ENCODE measurements around the gene PIK3CG.

The PIK3CG gene

DNA sequence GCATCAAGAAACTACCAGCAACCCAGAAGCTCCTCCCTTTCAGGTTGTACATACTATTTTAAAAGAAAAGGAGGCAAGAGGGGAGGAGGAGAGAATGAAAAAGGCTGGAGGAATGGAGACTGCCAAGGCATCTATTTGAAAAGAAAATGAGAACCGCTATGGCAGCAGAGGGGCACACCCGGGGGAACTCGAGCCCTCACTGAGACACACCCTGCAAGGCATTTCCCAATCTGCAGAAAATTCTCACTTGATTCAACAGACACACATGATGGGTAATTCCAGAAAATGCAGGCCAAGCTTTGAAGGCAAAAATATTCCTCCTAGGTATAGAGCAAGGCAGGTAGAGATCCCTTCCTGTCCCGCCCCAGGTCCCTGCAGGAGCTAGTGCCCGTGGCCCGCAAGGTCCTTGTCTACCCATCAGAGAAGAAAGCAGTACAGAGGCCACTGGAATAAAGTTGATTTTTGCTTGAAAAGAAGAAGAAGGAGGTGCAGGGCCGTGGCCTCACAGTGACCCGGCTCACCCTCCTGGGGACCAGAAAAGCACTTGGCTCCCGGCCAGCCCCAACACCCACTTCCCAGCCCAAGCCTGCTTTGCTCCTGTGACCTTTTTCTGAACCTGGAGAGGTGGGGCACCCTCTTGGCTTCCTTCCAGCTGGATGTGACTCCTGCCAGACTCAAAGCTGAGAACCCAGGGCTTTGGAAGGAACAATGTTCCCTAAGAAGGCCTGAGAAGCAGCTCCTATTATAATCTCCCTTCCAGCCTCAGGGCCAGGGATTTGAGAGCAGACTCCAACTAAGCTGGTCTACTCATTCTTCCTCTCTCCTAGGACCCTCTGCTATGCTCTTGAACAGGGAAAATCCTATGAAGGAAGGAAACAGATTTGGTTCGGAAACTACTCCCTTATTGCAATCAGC is 6.2 kb upstream of the PIK3CG start:
- DNase-seq: no peak

DNA sequence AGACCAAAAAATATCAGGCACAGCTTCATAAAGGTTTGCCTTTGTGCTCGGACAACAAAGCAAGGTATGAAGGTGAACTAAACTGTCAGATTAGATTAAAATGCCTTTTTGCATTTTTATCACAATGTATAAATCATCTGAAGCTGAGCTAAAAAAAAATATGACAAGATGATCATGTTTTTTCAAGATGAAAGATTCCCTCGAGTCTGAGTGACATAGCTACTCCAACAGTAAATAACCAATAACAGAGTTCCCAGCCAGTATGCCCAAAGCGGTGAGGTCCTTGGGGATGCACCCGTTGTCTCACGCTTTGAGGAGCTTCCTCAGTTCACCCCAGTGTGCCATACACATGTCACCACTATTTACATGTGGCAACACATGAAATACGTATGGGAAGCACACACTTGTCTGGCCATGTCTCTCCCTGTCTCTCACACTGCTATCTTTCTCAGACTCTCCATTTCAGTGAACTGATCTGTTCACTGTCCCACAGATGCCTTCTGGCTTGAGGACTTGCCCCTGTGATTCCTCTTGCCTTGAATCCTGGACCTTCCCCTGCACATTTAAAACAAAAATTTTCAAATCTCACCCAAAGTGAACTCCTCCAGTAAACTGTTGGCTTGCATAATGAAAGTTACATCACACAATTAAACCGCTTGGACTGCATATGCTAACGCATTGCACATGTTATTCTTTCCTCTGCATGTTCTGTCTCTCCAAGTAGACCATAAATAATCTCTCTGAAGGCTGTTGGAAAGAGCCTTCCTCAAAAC is 2.6 kb upstream of the PIK3CG start:
- no peak for DNase-seq

DNA sequence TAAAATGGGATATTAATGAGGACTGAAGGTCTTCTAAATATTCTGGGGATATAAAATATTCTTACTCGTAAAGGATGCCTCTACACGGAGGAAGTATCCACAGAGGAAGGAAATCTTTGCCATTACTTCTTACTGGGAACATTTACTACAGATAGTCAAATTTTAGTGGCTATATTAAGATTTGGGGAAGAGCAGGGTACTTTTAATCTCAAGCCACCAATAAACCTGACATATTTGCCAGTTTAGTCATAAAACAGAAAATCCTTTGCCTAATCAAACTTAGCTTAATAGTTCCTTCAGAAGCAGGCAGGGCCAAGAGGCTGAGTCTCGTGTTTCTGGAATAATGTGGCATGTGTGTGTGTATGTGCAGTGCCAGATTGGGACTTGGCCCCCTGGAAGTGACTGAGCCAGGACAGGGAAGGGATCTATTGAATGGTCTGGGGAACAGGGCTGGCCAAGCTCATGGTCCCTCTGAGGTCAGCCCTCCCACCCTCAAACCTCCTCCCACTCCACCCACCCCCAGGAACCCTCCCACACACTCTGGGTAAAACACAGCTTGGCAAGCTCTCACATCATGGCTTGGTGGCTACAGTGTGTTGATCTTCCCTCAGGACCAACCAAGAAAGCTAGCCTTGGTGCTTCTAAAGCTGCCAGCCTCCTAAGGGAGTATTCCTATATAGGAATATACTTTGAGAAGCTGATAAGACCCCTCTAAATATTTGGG is 1.6 kb upstream of the PIK3CG start:
- DNase-seq: no peak

DNA sequence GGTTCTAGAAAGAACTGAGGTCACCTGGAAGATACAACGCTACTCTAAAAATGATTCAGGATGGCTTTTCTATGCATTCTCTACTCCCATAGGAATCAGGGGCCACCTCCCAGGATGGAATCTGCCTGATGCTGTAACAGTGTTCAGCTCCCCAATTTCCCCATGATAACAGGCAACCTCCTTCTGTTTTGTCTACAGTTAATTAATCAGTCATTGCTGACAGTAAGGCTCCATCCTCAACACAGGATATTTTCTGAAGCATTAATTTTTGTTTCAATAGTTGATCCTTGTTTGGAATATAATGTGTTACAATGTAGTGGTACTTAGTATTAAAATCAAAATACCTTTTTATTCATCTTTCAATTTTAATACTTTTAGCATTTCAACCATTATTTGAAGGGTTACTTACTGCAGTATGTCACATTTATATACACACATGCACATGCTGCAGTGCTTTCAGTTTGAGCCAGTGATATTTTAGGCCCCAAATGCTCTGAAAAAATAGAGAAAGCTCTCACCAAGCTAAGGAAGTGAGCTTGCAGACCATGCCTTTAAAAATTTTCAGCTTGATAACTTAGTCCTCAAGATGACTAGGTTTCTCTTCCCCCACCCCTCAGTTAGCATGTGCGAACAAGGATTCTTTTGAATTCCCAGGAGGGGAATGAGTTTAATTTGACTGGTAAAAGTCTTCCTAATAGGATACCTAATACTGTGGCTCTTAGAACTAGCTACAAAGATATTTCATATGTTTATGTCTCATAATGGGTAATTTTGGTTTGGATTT is 592 bp upstream of the PIK3CG start:
- DNase-seq: no peak

DNA sequence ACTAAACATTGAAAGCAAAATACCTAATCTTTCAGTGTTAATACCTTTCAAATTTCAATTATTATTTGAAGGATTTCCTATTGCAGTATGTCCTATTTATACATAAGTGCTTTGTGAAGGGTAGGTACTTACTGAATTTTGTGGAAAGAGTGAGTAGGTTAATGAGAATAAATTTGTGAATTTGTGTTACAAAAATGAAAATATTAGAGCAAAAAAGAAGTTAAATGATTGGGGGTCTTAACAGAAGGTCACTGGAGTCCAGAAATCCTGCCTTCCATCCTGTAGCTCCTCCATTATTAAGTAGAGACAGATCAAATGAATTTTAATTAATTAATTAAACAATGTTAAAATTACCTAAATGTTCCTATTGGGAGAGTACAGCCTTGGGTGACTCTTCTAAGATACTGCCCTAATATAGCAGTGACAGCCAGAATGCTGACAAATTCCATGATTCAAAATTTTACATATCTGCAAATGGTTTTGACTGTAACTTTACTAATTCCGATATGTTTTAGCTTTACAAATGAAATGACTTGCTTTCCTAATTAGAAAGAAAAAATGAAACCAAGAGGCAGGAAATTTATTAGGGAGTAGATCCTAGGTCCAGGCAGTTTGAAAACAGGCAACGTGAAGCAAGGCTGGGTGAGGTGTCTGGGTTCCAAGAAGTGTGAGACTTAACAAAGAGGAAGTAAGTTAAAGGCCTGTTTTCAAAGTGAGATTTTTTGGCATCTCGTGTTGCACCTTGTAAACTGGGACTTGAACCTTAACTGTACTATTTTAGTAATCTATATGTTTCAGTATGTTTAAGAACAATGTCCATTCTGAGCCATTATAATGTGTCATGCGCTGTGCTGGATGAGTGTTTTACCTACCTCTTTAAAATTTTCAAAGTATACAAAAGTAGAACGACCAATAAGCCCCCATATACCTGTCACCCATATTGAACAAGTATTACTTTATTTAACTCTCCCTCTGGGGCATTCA is 1.5 kb downstream of the PIK3CG start:
- DNase-seq: no peak

DNA sequence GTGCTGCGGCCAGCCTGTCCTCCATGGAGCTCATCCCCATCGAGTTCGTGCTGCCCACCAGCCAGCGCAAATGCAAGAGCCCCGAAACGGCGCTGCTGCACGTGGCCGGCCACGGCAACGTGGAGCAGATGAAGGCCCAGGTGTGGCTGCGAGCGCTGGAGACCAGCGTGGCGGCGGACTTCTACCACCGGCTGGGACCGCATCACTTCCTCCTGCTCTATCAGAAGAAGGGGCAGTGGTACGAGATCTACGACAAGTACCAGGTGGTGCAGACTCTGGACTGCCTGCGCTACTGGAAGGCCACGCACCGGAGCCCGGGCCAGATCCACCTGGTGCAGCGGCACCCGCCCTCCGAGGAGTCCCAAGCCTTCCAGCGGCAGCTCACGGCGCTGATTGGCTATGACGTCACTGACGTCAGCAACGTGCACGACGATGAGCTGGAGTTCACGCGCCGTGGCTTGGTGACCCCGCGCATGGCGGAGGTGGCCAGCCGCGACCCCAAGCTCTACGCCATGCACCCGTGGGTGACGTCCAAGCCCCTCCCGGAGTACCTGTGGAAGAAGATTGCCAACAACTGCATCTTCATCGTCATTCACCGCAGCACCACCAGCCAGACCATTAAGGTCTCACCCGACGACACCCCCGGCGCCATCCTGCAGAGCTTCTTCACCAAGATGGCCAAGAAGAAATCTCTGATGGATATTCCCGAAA is 2.7 kb downstream of the PIK3CG start:
- no peak for DNase-seq

DNA sequence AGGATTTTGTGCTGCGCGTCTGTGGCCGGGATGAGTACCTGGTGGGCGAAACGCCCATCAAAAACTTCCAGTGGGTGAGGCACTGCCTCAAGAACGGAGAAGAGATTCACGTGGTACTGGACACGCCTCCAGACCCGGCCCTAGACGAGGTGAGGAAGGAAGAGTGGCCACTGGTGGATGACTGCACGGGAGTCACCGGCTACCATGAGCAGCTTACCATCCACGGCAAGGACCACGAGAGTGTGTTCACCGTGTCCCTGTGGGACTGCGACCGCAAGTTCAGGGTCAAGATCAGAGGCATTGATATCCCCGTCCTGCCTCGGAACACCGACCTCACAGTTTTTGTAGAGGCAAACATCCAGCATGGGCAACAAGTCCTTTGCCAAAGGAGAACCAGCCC is 3.3 kb downstream of the PIK3CG start:
- DNase-seq: no peak

DNA sequence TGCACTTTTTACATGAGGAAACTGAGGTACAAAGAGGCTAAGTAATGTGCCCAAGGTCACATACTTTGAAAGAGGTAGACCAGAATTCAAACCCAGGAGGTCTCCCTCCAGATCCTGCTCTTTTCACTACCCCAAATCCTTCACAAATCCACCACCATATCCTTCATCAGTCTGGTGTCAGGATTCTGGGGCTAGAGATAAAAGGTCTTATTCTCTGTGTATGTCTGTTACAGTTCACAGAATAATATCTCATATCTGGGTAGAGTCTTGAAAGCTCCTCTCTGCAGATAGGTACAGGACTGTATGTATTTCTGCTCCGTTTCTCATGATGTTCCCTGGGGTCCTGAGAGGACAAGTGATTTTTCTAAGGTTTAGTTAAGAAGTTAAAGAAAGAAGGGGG is 4.9 kb downstream of the PIK3CG start:
- DNase-seq: no peak

DNA sequence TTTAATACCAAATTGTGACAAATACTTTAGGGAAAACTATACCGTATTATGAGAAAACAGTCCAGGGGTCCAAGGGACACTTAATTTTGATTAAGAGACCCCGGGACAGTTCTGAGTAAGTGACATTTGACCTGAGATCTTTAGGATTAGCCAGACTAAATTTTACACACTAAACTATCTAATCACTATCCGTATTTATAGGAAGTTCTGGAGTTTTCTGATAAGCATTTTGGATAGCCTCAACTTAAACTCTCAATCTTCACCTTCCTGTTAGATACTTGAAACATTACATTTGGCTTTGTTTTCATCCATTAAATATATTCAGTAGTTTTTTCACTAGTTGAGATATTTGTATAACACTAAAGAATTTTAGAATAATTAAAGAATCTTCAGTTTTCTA is 5.4 kb downstream of the PIK3CG start:
- DNase-seq: no peak

DNA sequence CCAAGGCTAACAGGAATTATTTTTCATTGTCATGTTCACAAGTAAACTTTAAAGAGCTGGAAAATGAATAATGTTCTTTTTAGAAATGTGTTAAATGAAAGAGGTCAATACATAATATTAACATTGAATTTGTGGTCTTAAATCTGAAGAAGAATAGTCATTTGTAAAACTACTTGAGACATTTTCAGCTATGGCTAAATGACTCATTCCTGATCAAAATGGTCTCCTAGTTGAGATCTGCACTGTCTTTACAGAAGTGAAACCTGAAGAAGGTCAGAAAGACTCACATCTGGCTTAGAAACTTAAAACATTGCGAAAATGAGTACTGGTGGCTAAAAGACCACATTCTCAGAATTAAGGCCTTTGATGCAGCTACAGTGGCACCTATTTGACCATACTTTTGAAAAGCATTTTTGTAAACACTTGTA is 5.9 kb downstream of the PIK3CG start:
- no peak for DNase-seq

DNA sequence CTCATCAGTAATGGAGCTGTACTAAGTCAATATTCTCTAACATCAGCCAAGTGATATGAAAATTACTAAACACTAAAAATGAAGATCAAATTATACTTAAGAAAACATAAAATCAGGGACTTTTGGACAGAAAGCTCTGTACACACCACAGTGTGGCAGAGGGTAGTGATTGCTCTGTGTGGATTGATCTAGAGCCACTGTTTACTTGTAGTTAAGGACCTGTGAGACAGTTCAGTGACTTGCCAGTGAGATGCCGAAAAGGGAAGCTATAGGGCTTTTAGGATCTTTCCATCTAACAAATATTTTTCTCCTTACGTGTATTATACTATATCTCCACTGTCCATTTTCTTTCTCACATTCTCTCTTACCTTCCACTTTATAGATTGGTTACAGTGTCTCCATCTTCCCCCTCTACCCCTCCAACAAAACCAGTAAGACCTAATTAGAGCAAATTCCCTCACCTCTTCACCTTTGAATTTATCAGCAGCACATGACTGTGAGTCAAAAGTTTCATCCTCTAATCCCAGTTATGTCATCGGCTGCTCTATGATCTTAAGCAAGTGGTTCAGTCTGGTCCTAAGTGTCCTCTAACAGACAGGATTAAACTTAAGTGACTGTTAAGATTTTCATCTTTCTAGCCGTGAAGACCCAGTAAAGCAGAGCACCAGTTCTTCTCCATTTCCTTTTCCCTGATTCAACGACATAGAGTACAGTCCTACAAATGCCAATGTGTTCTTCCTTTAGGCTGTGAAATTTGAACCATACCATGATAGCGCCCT is 6.9 kb downstream of the PIK3CG start:
- DNase-seq: no peak

DNA sequence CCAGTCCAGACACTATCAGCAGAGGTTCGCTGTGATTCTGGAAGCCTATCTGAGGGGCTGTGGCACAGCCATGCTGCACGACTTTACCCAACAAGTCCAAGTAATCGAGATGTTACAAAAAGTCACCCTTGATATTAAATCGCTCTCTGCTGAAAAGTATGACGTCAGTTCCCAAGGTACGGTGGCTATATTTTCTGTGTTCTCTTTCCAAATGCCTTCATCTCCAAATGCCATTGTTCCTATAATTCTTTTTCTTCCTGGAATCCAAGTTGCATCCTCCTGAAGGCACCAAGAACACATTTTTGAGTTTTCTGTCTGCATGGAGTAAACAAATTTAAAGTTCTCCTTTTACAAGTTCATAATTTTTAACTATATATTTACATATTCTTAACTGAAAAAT is 7.7 kb downstream of the PIK3CG start:
- DNase-seq: no peak

DNA sequence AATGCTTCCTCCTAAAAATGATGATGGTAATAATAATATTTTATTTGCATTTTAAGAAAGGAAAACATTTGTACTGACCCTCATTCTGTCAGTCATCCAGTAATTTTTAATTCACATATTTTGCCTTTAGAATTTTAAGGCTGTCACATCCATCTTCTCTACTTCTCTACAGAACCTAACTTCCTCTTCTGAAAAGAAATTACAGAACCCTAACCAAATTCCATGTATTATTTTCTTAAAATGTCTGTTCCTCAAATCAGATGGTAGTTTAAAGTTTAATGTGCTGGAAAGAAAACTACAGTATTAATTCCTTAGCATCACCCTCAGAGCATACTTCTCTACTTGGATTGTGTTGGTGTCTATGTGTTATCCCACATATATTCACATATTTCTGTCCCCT is 9.0 kb downstream of the PIK3CG start:
- DNase-seq: no peak

DNA sequence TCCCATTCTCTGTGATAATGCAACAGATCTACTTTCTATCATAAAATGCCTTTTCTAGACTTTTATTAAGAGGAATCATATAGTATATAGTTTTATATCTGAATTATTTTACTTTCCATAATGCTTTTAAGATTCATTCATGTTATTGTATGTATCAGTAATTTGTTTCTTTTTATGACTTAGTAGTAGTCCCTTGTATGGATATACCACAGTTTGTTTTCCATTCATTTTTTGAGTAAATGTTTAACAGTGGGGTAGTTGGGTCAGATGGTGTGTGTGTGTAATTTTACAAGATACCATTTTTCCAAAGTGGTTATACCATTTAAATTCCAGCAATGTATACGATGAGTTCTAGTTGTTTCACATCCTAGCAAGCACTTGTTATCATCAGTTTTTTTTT is 10.4 kb downstream of the PIK3CG start:
- no peak for DNase-seq

DNA sequence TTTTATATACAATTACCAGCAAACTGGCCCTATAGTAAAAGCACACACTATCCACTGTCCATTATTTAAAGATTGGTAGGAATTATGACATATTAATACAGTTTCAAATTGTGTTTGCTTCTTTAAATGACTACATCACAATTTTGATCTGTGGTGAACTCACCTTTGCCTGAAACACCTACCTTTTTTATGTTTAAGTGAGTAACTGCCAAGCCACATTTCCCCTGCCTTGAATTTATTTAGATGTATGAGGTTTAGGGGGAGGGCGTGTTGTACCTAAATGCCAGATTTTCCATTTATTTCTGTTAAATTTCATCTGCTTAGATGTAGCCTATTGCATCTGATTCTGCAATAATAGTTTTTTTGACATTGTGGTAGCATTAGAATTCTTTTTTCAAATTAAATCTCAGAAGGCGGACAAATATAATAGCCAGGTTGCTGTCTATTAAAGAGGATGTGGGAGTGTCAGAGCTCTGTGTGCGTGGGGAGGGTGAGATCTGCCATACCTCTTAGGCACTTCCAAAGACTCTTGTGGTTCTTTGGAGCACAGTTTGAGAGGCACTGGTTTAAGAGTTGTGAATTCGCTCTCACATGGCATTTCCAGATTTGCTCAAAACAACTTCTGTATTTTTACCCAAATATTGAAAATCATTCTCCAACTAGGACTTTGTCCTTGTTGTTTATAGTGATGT is 13.8 kb downstream of the PIK3CG start:
- no peak for DNase-seq

DNA sequence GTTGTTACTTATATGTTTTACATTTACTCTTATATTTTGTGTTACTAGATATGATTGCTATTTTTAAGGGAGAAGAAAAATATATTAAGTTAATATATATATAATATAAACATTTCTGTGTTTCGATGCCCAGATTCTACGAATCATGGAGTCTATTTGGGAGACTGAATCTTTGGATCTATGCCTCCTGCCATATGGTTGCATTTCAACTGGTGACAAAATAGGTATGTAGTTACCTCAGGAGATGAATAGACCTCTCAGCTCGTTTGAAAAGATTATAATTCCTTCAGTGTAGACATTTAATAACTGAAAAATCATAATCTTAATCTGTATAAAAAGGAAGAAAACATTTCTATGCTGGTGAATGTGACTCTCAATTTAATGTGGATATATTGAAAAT is 16.9 kb downstream of the PIK3CG start:
- DNase-seq: no peak

DNA sequence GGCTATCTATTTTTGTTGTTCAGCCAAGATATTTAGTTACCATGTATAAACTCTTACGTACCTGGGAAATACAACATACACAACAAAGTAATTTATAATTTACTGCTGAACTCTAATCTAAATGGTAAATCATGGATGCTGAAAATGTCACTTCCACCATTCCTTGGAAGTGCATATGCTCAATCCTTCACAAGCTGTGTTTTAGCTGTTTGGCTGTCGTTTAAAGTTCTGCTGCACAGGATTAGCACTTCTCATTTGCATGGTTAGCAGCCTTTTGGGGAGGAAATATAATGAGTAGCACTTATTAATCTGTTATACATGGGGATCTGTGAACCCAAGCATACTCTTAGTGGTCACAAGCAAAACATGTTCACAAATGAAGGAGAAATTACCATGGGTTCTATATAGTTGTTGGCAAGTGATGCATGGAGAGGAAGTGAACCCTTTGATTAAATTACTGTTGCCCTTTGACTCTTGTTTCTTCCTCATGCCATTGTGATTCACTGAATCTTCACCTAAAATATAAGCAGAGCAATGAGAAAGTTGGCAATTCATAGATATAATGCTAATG is 18.5 kb downstream of the PIK3CG start:
- DNase-seq: no peak

DNA sequence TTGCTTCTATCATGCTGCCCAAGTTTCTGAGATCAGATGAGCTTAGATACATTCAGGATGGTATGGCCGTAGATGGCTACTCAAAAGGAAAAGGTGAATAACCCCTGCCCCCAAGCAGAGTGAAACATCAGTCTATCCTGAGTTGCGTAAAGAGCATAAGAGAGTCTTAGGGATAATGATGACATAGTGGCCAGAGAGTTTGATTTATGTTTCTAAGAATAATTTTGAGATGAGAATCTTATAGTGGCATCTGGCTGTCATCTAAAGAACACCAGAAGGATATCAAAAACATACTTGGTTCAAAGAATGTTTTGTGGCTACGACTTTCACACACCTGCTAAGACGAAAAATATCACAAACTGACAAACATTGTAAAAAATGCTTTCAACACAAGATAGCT is 20.6 kb downstream of the PIK3CG start:
- no peak for DNase-seq

DNA sequence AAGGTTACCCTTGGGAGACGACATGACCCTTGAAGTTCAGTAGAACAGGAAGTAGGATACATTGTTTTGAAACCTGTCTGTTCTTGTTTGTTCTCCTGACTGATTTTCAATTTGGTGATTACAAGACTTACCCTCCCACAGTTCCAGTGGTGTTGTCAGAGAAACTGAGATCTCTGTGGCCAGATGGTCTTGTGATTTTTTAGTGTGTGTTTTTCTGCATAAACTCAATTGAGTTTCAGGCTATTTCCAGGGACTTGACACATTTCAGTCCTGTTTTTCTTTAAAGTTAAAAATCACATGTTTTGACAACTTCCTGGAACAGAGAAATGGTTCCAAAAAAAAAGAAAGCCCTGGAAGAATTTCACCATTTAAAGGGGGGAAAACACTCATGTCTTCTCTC is 22.3 kb downstream of the PIK3CG start:
- DNase-seq: no peak

Data from NCI-H446 (cell line).